OCI-LY1 (cell line): ENCODE data around the gene TRPM1.

Experiments
- EZH2 ChIP-seq: fragments of 200-600 bp; sonication (generic), shearing (Covaris generic); IDR thresholded peaks from 2 replicates; pipeline ENCODE4 v1.8.0; 2017; ENCODE audit warnings: borderline replicate concordance, mixed run types, mild to moderate bottlenecking, antibody characterized with exemption, low read length, moderate library complexity, mixed read lengths
- TF ChIP-seq, protein P1 (sequence below): fragments of 200-600 bp; sonication (generic), shearing (Covaris generic); IDR thresholded peaks from 2 replicates; pipeline ENCODE4 v1.5.1; 2017; ENCODE audit warnings: mild to moderate bottlenecking, antibody characterized with exemption, low read length, moderate library complexity, mixed read lengths

DNA sequence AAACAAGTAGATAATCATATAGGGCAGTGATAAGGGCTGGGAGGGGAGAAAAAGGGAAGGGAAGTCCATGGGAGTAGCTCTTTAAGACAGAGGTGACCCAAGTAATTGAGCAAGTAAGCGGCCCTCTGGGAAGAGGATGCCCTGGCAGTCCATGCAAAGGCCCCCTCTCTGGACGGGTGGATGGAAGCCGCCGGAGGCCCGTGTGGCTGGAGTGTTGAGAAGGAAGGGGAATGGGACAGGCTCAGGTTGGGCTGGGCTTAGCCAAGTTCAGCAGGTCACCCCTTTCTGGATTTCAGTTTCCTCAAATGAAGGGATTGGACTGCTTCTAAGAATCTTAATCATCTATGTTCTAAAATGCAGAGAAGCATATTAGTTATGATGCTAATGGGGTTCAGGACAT is 32.4 kb upstream of the TRPM1 start:
- TF ChIP-seq, protein P1, sequence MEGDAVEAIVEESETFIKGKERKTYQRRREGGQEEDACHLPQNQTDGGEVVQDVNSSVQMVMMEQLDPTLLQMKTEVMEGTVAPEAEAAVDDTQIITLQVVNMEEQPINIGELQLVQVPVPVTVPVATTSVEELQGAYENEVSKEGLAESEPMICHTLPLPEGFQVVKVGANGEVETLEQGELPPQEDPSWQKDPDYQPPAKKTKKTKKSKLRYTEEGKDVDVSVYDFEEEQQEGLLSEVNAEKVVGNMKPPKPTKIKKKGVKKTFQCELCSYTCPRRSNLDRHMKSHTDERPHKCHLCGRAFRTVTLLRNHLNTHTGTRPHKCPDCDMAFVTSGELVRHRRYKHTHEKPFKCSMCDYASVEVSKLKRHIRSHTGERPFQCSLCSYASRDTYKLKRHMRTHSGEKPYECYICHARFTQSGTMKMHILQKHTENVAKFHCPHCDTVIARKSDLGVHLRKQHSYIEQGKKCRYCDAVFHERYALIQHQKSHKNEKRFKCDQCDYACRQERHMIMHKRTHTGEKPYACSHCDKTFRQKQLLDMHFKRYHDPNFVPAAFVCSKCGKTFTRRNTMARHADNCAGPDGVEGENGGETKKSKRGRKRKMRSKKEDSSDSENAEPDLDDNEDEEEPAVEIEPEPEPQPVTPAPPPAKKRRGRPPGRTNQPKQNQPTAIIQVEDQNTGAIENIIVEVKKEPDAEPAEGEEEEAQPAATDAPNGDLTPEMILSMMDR: no peak
- no peak for TF ChIP-seq EZH2
